Mesendoderm (in vitro differentiated cells): Measurements from ENCODE around the gene SLC39A9.

Source experiments
- DNase-seq: peaks from one replicate; pipeline ENCODE4 v3.0.0; 2013
- H2AK5ac ChIP-seq: 2 replicates; pipeline ENCODE4 v1.6.1; 2013; ENCODE audit warnings: low read length, inconsistent platforms
- H2BK120ac ChIP-seq: 2 replicates; pipeline ENCODE4 v1.6.1; 2013; ENCODE audit warnings: low read depth, mild to moderate bottlenecking, low read length, moderate library complexity, mixed read lengths
- H2BK15ac ChIP-seq: replicated peaks from 2 replicates; pipeline ENCODE4 v1.6.1; 2013; ENCODE audit warnings: low read depth, mild to moderate bottlenecking, moderate library complexity
- H2BK5ac ChIP-seq: 2 replicates; pipeline ENCODE4 v1.6.1; 2013; ENCODE audit warnings: low read length, inconsistent platforms
- H3K18ac ChIP-seq: 2 replicates; pipeline ENCODE4 v1.6.1; 2013; ENCODE audit warnings: mild to moderate bottlenecking, low read length, mixed read lengths
- H3K23ac ChIP-seq: one replicate; pipeline ENCODE4 v1.6.1; 2013; ENCODE audit warnings: low read length
- H3K27ac ChIP-seq: 2 replicates; pipeline ENCODE4 v1.5.1; 2013; ENCODE audit warnings: low read depth, mild to moderate bottlenecking, inconsistent platforms, low read length, moderate library complexity
- H3K27me3 ChIP-seq: 2 replicates; pipeline ENCODE4 v1.6.1; 2013; ENCODE audit warnings: low read length, control low read depth, mild to moderate bottlenecking, inconsistent platforms; ENCODE audit not compliant: insufficient read depth, poor library complexity
- H3K36me3 ChIP-seq: 2 replicates; pipeline ENCODE4 v1.6.1; 2013; ENCODE audit warnings: low read length, inconsistent platforms; ENCODE audit not compliant: control insufficient read depth, insufficient read depth
- H3K4ac ChIP-seq: one replicate; pipeline ENCODE4 v1.6.1; 2013; ENCODE audit warnings: low read depth, mild to moderate bottlenecking, low read length, moderate library complexity
- H3K4me1 ChIP-seq: 2 replicates; pipeline ENCODE4 v1.6.1; 2013; ENCODE audit warnings: low read depth, low read length, inconsistent platforms; ENCODE audit not compliant: control insufficient read depth
- H3K4me2 ChIP-seq: 2 replicates; pipeline ENCODE4 v1.6.1; 2013; ENCODE audit warnings: low read length
- H3K4me3 ChIP-seq: 2 replicates; pipeline ENCODE4 v1.5.1; 2013; ENCODE audit warnings: mild to moderate bottlenecking, low read length
- H3K56ac ChIP-seq: one replicate; pipeline ENCODE4 v1.6.1; 2013; ENCODE audit warnings: low read length
- H3K79me1 ChIP-seq: 2 replicates; pipeline ENCODE4 v1.6.1; 2013; ENCODE audit warnings: low read length, inconsistent platforms
- H3K79me2 ChIP-seq: 2 replicates; pipeline ENCODE4 v1.6.1; 2013; ENCODE audit warnings: mild to moderate bottlenecking, low read length; ENCODE audit not compliant: control insufficient read depth, insufficient read depth
- H3K9ac ChIP-seq: 2 replicates; pipeline ENCODE4 v1.6.1; 2013; ENCODE audit warnings: low read length, inconsistent platforms
- H4K5ac ChIP-seq: one replicate; pipeline ENCODE4 v1.6.1; 2013; ENCODE audit warnings: low read length
- H4K8ac ChIP-seq: one replicate; pipeline ENCODE4 v1.6.1; 2013; ENCODE audit warnings: low read depth, mild to moderate bottlenecking, control low read depth, low read length, moderate library complexity
- WGBS: extraction: QIAGEN DNeasy Blood & Tissue Kit; methylation state at CpG from one replicate; pipeline ENCODE4 v1.1.7; 2013; ENCODE audit warnings: low lambda C conversion rate, missing lambda C conversion rate; ENCODE audit not compliant: insufficient coverage; ENCODE audit errors: extremely low coverage; 5-methylcytosine and 5-hydroxymethylcytosine counted together

Gene SLC39A9

DNA sequence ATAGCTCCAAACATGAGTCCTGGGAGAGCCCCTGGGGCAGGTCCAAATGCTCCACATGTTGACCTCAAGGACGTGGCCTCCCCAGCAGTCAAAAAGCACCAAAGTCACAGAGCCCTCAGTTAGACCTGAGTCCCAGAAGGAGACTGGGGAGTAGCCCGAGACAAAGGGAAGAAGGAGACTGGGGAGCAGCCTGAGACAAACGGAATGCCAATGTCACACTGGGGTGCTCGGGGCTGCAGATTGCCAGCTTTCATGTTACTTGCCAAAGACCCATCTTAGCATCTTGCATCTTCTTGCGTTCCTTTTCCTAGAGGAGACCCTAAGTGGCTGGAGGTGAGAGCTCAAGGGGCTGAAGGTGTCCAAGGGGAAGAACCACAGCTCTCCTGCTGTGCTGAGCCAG, 100.9 kb downstream of the SLC39A9 start:
- H4K5ac ChIP-seq, result no peak overlapping the region
- H4K8ac ChIP-seq, result no peak overlapping the region
- no peak overlapping the region for H3K9ac ChIP-seq
- no CpG with 5 or more reads among the region's 5 CpGs for WGBS
- no peaks in the 10 kb centered on the region for H3K36me3 ChIP-seq
- H3K4me3 ChIP-seq, result no peak overlapping the region
- H3K79me2 ChIP-seq, result no peaks in the 10 kb centered on the region
- DNase-seq, result no peak
- no peak overlapping the region for H3K4ac ChIP-seq
- no peak overlapping the region for H2BK15ac ChIP-seq
- H2AK5ac ChIP-seq, result no peak overlapping the region
- no peak overlapping the region for H3K56ac ChIP-seq
- H3K4me2 ChIP-seq, result no peak overlapping the region
- no peak overlapping the region for H3K23ac ChIP-seq
- H3K79me1 ChIP-seq, result no peaks in the 10 kb centered on the region
- H2BK5ac ChIP-seq, result no peak overlapping the region
- no peaks in the 10 kb centered on the region for H3K27me3 ChIP-seq
- H3K18ac ChIP-seq, result no peak overlapping the region
- H2BK120ac ChIP-seq, result no peak overlapping the region
- no peaks in the 10 kb centered on the region for H3K4me1 ChIP-seq
- H3K27ac ChIP-seq, result no peak overlapping the region

GRCh38 chr14:69500096-69500495, 101.6 kb downstream of the SLC39A9 start:
- no peaks in the 10 kb centered on the region for H3K79me2 ChIP-seq
- no peaks in the 10 kb centered on the region for H3K79me1 ChIP-seq
- H3K4me3 ChIP-seq, result no peak overlapping the region
- H3K36me3 ChIP-seq, result no peaks in the 10 kb centered on the region
- no peaks in the 10 kb centered on the region for H3K4me1 ChIP-seq
- no peak overlapping the region for H2BK120ac ChIP-seq
- no peak overlapping the region for H3K23ac ChIP-seq
- no peaks in the 10 kb centered on the region for H3K27me3 ChIP-seq
- H3K27ac ChIP-seq, result no peak overlapping the region
- no peak overlapping the region for H3K18ac ChIP-seq
- WGBS, result no CpG with 5 or more reads among the region's 5 CpGs
- H3K4ac ChIP-seq, result no peak overlapping the region
- no peak overlapping the region for H4K8ac ChIP-seq
- no peak overlapping the region for H2AK5ac ChIP-seq
- no peak overlapping the region for H4K5ac ChIP-seq
- DNase-seq, result no peak
- H3K9ac ChIP-seq, result no peak overlapping the region
- H2BK5ac ChIP-seq, result no peak overlapping the region
- no peak overlapping the region for H2BK15ac ChIP-seq
- H3K56ac ChIP-seq, result no peak overlapping the region
- no peak overlapping the region for H3K4me2 ChIP-seq

- H3K4ac ChIP-seq, result no peak overlapping the region
- no peak overlapping the region for H4K5ac ChIP-seq
- no peaks in the 10 kb centered on the region for H3K79me2 ChIP-seq
- H3K27me3 ChIP-seq, result no peaks in the 10 kb centered on the region
- H3K36me3 ChIP-seq, result no peaks in the 10 kb centered on the region
- H2BK15ac ChIP-seq, result no peak overlapping the region
- H2AK5ac ChIP-seq, result no peak overlapping the region
- H3K4me2 ChIP-seq, result no peak overlapping the region
- H4K8ac ChIP-seq, result no peak overlapping the region
- H3K56ac ChIP-seq, result no peak overlapping the region
- no peak overlapping the region for H3K23ac ChIP-seq
- no peak for DNase-seq
- H3K4me1 ChIP-seq, result no peaks in the 10 kb centered on the region
- no CpG with 5 or more reads among the region's 4 CpGs for WGBS
- H3K27ac ChIP-seq, result no peak overlapping the region
- no peak overlapping the region for H2BK5ac ChIP-seq
- H3K79me1 ChIP-seq, result no peaks in the 10 kb centered on the region
- no peak overlapping the region for H2BK120ac ChIP-seq
- no peak overlapping the region for H3K9ac ChIP-seq
- no peak overlapping the region for H3K18ac ChIP-seq
- H3K4me3 ChIP-seq, result no peak overlapping the region
Measured at GRCh38 chr14:69500736-69501135, 102.2 kb downstream of the SLC39A9 start.

- Histone ChIP-seq H3K27me3 (no peaks in the 10 kb centered on the region), H3K18ac (no peak overlapping the region), H3K4me3 (no peak overlapping the region), H2BK120ac (no peak overlapping the region), H3K4me1 (no peaks in the 10 kb centered on the region), H2AK5ac (no peak overlapping the region), H3K56ac (no peak overlapping the region), H3K4ac (no peak overlapping the region), H4K8ac (no peak overlapping the region), H3K27ac (no peak overlapping the region), H2BK5ac (no peak overlapping the region), H3K9ac (no peak overlapping the region), H2BK15ac (no peak overlapping the region), H3K23ac (no peak overlapping the region), H4K5ac (no peak overlapping the region), H3K79me1 (no peaks in the 10 kb centered on the region), H3K79me2 (no peaks in the 10 kb centered on the region), H3K4me2 (no peak overlapping the region), H3K36me3 (no peaks in the 10 kb centered on the region)
- no peak for DNase-seq
- WGBS, result no CpG with 5 or more reads among the region's 4 CpGs
Measured at GRCh38 chr14:69501423-69501838, 102.9 kb downstream of the SLC39A9 start.

DNA sequence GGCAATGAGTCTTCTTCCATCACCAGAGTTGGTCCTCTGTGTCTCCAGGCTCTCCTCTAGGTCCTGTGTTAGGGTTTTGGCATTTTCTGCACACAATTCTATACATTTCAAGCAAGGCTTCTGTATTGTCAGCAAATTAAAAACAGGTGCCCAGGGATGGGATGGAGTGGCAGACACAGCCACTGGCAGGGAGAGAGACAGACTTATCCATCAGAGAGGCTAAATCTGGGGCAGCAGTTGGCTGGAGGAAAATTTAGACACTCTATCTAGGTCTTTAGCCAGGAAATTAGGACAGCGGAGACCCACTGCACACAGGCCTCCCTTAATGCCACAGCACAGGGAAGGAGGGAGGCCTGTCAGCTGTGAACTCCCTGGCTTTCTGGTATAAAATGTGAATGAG, 106.3 kb downstream of the SLC39A9 start:
- Histone ChIP-seq H3K79me1 (no peaks in the 10 kb centered on the region), H3K4me2 (no peak overlapping the region), H3K27me3 (no peaks in the 10 kb centered on the region), H4K8ac (no peak overlapping the region), H3K36me3 (no peaks in the 10 kb centered on the region), H3K23ac (no peak overlapping the region), H3K27ac (no peak overlapping the region), H3K79me2 (no peaks in the 10 kb centered on the region), H2BK15ac (no peak overlapping the region), H3K4ac (no peak overlapping the region), H3K56ac (no peak overlapping the region), H2AK5ac (no peak overlapping the region), H2BK5ac (no peak overlapping the region), H3K4me3 (no peak overlapping the region), H3K18ac (no peak overlapping the region), H3K9ac (no peak overlapping the region), H2BK120ac (no peak overlapping the region), H4K5ac (no peak overlapping the region), H3K4me1 (no peaks in the 10 kb centered on the region)
- WGBS, result no CpG with 5 or more reads among the region's 1 CpG
- DNase-seq, result no peak

DNA sequence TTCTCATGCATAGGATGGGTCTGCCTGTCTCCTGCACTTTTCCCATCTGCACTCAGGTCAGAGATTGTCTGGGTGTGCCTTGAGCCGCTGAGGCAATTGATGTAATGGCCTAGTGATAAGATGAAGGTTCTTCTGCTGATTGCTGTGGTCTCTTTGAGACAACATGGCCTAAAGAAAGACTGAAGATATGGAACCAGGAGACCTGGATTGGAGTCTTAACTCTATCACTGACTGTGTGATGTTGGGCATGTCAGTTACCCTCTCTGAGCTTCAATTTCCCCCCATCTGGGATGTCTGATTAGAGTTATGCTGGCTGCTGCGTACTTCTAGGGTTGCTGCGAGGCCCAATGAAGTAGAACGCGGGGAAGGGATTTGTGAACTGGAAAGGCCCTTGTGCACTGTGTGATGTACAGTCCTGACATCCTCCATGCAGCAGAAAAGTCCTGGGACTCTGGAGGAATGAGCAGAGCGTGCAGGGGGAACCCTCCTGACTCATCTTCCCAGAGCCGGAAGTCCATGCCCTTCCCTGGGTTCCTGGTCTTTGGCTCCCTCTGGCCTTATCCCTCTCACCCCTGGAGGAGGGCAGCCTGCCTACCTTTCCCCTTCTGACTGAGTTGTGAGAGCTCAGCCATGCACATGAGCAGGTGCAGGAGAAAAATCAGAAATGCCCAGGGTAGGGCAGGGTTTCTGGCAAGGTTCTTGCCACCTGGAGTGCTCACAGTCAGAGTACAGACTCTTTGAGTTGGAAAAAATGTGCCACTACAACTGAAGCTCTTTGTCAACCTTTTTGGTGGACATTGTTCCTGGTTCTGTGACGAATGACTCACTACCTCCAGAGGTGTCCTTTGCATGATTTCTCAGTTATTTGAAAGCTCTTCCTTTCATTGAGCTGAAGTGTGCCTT, 107.1 kb downstream of the SLC39A9 start:
- Histone ChIP-seq H3K4me2 (no peak overlapping the region), H3K27me3 (no peaks in the 10 kb centered on the region), H3K27ac (no peak overlapping the region), H3K23ac (no peak overlapping the region), H2BK15ac (no peak overlapping the region), H3K56ac (no peak overlapping the region), H2BK120ac (no peak overlapping the region), H3K79me1 (no peaks in the 10 kb centered on the region), H3K9ac (no peak overlapping the region), H3K79me2 (no peaks in the 10 kb centered on the region), H2BK5ac (no peak overlapping the region), H4K5ac (no peak overlapping the region), H3K4me1 (no peaks in the 10 kb centered on the region), H2AK5ac (no peak overlapping the region), H3K18ac (no peak overlapping the region), H4K8ac (no peak overlapping the region), H3K4ac (no peak overlapping the region), H3K4me3 (no peak overlapping the region), H3K36me3 (no peaks in the 10 kb centered on the region)
- WGBS, result no CpG with 5 or more reads among the region's 8 CpGs
- DNase-seq, result no peak
